ENCODE data around the gene ABTB2.

ABTB2 gene

DNA sequence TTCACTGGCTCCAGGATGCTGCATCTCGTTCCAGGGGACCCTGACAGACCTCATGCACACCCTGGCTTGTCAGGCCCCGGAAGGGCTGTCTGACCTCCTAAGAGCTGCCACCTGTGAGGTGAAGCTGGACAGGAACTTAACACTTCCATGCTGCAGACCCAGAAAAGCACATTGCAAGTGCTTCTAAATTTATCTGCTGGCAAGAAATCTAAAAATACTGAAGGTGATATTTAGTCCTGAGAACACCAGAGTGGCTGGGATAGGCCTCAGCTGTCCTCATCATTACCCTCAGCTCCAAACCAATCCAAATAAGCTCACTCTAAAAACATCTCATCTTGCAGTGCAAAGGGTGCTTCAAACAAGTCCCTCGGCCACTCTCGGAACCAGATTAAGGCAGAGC lies 46.7 kb downstream of the ABTB2 start:
- DNase-seq: no peak

DNA sequence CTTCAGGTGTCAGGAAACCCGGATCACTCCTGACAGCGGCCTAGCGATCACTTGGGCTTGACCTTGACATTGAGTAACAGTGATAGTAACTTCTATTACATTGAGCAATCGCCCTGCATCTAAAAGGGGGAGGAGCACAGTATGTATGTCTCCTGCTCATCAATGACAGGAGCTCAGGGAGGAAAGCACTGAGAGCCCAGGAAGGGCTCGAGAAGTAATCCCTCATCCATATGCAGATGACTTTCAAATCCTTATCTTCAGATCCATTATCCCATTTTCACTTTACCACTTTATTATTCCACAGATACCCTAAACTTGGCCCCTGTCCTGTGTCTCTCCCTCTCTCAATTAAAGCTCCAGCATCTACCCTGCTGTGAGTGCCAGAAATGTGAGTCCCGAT lies 47.8 kb downstream of the ABTB2 start:
- DNase-seq: no peak

DNA sequence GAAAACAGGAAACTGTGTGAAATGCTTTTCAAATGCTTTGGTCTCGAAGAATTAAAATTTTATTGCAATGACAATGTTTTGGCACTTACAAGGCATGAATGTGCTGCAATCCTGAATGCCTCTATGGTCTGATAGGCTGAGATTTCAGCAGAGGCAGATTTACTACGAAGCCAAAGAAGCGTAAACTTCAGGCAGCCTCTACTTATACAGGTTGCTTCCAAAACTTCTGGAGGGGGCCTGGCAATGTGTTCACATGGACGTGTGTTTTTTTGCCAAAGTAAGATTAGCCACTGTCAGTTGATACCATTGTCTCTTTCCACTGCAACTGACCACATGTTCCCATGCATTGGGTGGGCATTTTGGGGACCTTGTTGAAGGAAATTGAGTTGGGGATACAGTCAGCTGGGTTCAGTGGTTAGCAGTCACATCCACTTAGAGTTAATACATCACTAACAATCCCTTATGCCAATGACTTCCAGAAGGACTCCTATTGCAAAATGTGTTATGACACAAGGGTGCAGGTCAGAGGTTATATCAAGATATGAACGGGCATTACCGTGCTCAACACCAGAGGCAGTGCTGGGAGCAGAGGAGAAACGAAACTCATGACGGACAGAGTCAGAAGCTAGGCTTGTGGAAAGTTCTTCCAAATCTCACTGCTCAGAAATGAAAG lies 48.8 kb downstream of the ABTB2 start:
- DNase-seq: no peak

DNA sequence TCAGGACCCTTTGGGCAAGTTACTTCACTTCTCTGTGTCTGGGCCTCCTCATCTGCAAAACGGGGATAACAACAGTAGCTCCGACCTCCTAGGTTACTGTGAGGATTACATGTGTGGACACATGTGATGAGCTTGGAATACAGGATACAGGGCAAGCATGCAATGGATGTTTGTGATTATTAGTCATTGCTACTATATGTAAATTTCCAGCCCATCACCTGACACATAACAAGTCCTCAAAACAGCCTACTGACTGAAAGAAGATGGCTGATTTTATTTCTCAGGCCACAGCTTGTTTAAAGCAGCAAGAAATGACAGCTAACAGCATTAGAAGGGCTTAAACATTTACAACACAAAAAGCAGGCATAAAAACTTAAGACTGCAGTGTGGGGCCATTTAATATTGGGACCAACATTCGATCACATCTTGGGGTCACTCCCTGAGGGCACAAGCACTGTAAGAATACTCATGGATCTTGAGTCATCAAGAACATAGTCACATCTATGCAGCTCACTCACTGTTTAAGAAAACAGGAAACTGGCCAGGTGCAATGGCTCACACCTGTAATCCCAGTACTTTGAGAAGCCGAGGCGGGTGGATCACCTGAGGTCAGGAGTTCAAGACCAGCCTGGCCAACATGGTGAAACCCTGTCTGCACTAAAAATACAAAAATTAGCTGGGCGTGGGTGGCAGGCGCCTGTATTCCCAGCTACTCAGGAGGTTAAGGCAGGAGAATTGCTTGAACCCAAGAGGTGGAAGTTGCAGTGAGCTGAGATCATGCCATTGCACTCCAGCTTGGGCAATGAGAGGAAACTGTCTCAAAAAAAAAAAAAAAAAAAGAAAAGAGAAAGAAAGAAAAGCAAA lies 49.5 kb downstream of the ABTB2 start:
- no peak for DNase-seq

DNA sequence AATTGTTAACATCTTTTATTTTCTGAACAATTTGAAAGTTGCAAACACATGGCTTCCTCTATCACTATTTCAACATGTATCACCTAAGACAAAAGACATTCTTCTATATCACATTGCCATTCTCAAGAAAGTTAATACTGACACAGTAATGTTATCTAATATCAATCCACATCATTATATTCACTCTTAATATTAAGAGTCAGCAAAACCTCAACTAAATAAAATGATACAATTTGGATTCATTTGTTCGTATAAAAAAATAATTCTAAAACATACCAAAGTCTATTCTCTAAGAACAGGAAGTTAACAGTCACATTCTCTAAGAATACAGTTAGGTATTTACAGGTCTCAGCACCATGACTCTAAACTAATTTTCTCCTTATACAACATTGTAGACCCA lies 52.0 kb downstream of the ABTB2 start:
- no peak for DNase-seq

DNA sequence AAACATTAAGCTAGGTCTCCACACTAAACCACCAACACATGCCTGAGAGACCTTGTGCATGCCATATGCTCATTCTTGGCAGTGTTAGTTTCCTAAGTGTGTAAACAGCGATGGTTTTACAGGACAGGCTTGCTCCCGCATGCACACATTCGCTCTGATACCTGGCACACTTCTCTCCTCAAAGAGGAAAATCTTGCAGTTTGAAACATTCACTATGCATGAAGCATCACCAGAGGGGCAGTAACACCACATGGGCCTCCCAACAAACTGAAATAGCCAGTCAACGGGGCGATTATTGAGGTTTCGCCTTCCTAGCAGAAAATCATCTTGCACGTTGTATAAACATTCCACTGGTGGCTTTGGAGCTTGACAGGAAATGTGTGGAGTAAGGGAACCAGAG lies 52.6 kb downstream of the ABTB2 start:
- no peak for DNase-seq

DNA sequence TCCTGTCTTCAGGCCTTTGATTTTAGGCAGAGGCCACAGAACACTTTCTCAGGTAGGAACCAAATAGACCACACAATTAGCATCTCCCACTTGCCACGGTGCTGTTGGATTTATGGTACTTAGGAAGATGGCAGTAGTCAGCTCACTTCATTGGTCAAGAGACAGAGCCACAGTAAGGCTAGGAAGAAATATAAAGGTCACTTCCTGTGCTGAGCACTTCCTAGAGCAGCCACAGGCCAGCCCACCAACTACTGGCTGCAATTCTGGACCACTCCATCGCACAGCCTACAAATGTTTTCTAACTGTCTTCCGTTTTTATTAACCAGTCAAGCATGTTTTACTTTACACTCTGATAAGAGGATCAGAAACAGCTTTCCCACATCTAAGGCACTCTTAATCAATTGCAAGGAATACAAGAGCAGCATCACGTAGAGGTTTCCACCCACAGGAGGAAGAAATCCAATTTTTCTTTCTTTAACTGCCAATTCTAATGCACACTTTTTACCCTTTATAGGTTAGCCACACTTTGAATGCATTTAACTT lies 54.7 kb downstream of the ABTB2 start:
- no peak for DNase-seq

DNA sequence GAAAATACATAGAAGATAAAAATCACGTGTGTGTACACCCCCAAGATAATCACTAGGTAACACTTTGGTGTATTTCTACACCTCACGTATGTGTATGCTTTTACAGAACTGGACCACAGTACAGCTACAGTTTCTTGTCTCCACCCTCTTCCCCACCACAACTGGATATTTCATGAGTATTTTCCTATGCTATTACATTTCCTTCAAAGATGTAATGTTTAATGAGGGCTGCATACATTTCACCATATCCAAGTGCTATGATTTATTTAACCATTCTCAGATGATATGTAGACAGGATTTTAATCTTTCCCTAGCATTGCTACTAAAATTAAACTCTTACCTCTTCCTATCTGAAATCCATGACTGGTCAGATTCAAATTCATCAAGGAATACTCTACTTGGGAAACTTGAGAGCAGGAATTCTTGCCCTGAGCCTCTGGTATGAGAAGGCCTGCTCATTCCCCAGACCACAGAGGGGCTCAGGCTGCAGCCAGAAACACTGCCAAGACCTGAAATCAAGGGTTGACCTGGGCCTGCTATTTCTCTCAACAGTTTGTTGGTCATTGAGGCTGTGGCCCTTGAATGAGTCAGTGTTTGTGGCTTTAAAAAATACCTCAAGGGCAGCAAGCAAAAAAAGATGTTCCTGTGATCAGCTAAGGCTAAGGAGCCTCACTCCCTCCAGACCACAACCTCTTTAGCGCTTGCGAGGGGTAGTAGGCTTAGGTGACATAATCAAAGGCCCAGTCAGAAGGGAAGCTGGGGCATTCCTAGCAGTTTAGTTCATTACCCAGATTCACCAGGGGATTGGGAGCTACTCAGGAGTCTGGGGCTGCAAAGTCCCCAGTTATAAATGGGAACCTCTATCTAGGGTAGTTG lies 55.5 kb downstream of the ABTB2 start:
- DNase-seq: no peak

DNA sequence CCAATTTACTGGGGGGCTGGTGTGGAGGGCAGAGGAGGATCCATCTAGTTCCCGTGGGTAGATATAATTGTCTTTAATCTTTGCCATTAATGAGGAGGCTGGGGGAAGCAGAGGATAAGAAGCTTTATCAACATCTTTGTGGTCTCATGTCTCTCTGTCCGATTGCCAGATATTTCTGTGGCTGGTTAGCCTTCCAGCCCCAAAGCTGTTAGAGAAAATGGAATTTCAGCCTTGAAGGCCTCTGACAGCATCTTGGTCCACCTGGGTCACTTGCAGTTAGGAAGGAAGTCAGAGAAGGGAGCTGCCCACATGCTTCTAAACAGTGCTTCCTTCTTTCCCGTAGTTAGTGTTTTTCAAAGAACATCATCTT lies 56.9 kb downstream of the ABTB2 start:
- no peak for DNase-seq

DNA sequence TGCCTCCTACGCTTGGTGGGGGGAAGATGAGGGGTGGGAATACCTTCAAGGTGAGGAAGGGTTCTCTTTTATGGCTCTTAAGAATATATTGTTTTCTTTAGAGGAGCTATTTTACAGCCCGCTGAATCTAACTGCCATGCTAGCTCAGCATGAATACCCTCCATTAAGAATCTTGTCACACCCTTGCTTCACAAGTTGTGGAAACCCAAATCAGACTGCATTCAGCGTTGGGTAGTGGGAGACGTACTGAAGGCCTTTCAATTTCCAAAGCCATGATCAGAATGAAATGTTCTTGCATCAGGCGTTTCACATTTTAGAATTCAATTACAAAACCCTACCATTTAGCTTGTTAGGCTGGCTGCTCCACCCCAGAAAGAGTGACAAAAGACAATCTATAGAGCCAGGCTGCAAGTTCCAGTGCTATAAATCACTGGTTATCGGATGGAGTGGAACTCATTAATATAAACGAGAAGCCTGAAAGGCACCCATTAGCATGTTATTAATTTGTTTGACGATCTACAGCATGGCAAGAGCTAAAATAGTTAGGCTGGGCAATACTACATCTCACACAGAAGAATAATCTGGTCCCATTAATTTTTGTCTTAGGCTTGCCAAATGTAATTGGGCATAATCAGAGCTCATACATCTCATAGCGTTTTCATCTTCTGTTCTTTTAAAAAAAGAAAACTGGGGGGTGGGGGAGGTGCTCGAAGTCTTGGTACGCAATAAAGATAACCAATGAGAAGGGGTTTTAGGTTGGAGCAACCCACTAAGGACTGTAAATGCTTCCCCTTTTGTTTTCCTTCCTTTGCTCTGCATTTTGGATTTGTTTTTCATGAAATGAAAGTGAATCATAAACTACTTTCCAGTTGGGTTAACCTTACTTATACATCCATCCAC lies 57.5 kb downstream of the ABTB2 start:
- no peak for DNase-seq

DNA sequence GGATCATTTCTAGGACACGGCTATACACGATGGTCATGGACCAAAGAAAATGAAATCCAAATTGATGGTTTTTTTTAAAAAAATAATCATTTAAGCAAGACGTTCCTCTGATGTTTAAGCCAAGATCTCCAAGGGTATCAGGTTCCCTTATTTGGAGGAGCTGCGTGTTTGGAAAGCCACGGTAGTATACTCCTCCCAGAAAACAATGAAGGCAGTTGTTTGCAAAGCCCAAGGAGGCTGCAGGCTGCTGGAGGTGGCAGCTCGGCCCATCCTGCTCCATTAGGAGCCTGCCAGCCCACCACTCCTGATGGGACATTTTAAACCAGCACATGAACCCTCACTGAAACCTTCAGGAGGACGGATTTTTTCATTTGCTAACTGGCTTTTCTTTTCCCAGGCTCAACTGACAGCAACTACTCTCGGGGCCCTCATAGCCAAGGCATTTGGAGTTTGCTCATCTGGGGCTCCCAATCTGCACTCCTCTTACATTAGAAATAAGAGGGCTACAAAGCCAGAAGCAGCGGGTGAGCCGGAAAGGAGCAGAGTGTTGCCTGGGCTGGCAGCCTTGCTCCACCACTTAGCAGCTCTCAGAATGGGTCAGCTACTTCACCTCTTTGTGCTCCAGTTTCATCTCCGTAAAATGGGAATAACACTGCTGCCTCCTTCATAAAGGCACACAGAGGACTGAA lies 58.4 kb downstream of the ABTB2 start:
- DNase-seq: no peak

DNA sequence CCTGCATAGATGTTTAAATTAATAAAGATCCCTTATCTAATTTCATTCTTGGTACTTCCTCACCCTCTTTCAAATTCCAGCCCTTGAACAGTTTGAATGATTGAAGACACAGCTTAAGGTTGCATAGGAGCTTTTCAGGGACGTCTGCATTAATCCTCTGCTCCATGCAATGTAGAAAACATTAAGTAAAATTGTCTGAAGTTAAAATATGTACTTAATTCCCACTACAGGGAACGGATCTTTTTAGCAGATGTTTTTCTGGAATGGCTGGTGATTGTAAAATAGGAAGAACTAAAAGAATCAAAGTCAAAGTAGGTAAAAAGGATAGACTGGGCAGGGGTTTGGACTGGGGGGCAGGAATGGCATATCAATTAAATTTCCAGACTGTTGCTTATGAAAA lies 58.9 kb downstream of the ABTB2 start:
- DNase-seq: no peak

DNA sequence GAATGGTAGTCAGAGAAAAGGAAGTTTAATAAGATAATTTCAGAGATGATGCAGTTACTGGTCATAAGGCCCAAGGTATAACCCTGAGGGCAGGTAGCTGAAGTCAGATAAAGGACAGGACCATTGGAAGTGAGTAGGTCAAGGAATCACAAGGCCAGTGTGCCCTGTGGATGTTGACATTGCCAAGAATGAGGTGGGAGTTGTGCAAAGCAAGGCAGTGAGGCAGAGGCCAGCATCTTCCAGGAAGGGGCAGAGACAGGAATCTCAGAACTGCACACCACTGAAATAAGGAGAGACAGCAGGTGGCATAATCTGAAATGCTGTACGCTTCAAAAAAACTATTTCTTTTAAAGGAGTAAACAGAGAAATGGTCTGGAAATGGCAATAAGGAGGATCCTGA lies 61.4 kb downstream of the ABTB2 start:
- no peak for DNase-seq

DNA sequence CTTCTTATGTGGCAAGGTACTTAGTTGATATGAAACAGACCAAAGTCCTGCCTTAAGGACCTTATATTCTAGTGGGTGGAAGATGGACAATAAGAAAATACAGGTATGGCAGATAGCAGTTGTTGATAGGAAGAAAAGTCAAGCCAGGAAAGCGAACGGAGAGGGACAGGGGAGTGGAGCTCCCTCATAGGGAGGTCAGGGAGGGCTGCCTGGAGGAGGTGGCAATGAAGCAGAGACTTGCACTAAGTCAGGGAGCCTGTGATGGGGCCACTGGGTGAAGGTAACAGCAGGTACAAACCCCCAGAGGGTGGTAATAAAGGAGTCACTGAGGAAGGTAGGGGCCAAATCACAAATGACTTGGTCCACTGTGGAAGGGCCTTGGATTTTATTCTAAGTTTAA lies 65.3 kb downstream of the ABTB2 start:
- no peak for DNase-seq

DNA sequence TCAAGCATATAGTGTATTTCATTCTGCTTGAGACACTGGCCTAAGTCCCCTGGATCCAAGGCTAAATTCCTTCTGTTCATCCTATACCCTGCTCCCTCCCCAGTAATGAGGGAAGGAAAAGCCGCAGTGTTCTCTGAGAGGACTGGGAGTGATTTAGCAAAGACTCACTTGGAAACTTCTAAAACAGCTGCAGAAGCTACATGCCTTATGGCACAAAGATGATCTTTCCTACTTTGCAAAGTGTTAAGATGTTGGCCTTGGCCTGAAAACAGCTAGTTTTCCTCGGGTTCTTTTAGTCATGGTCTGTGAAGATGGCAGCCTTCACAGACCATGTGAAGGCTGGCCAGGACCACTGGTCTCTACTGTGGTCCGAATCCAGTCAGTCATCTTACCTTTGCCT lies 65.7 kb downstream of the ABTB2 start:
- no peak for DNase-seq

DNA sequence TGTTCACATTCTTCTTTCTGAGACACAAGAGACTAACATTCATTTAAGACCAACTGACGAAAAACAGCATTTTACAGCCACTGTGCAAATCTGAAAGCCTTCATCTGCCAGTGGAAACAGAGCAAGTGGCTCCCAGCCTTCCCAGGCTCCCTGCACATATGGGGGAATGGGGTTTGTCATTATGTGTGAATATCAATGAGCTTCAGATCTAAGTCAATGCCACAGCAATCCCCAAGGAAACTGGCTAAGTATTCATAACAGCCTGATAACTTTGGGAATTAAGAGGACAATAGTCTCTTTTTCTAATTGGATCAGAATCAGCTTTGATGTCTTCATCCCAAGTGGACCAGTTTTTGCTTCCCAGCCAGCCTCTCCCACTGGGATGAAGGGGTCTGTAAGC lies 66.9 kb downstream of the ABTB2 start:
- DNase-seq: no peak

DNA sequence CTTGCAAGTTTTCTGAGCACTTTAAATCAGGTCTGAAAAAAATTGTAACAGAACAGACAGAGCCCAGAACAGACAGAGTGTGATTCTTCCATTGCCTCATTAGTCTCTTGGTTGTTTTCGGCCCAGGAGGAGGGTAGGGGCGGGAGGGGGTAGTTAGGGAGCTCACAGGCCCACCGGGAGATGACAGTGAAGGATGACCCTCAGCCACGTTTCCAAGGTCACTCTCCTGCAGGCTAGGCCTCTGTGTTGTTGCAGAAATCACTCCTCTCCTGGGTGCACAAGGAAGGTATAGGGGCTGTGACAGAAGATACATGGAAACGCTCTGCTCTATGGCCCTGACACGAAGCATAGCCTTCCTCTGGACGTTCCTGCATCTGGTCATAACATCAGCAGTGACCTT lies 69.3 kb downstream of the ABTB2 start:
- no peak for DNase-seq

DNA sequence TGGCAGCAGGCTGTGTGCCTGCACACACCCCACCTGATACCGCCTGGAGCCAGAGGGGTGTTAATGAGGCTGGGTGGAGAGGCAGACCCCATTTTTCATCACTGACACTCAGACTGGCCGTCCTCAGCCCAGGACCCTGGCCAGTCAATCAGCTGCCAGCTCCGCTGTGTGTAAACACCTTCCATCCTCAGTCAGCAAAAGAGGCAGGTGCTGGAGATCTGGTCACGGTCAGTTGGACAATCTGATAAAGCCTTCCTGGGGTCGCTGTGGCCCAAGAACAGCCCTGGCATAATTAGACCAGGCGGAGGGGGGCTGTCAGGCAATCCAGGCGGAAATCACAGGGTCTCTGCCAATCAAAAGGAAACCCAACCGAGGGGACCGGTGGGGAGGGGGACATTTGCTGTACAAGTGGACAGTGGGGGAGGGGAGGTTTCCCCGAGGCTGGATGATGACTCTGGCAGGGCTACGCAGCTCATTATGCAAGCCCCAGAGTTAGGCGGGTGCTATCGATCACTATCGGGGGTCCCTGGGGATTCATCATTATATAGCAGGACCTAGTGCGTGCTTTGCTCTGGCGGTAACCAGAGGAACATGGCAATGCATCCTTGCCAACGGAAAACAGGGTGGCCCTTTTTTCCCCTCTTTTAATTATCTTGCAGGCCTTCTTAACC lies 72.9 kb downstream of the ABTB2 start:
- DNase-seq: no peak

DNA sequence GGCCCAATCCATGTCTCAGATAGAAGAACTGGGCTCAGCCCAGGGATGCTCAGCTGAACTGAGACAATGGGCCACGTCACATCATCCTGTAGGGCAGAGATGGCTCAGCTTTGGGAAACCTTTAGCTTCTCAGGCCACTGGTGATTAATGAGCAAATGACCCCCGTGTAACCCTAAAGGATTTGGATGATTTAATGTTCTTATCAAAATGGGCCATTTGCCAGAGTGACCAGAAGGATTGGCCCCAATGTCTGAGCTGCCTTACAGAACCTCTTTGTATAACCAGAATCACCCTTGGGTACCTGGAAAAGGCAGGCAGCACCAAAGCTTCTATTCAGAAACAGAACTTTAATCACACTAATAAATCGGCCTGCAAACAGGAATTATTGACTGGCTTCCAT lies 73.7 kb downstream of the ABTB2 start:
- no peak for DNase-seq

DNA sequence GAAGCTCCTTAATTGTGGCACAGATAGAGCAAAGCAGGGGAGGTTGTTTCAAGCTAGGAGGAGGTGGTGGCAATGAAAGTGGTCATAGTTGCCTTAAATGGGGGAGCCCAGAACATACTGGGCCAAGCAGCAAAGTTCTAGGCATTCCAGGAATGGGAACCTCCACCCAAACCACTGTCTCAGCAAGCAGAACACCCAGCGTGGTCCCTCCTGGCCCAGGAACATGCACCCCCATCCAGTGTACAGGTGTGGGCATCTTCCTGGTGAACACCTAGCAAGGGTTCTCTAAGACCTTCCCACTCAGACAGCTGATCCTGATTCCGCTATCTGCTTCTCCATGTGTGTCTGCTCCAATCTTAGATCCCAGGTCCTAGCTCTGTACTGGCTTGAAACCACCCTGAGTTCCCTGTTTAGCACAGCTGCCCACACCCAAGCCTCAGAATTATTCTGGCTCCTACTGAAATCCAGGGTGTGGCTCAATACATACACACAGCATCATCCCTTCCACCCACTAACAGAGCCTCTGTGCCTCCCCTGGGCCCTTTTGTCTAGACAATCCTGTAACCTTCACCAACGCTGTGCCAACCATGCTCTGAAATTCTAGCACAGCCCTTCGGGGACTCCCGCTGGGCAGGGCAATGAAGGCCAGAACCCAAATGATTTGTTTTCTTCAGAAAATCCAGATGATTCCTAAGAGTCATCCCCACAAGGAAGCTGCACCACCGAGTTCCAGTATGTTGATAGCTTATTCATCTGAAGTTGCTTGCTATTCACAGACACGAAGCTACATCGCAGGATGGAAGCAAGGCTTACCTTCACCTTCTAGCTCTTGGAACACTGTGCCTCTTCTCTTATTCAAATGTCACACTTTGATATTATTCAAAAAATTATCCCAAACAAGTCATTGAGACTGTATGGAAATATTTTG lies 76.6 kb downstream of the ABTB2 start:
- no peak for DNase-seq
